Thymus (tissue), 11 donors: ENCODE results near the gene TM9SF1. TPM values are rescaled to one million over a fixed set of nuclear protein-coding genes. Genes with fewer than 3 reads are reported as not detected.

ENCODE experiments used
- DNase-seq, 9 donors: peaks; one replicate each; pipeline ENCODE4 v3.0.0-alpha.2; 2013; ENCODE audit warnings: low spot score in 9 of 9, low read depth in 6 of 9, missing footprints in 1 of 9
- H3K27ac ChIP-seq, 2 donors: one replicate each; pipeline ENCODE4 v1.5.1; 2013; ENCODE audit warnings: control low read depth in 1 of 2, low read depth in 1 of 2, low read length in 1 of 2, mild to moderate bottlenecking in 1 of 2, moderate library complexity in 1 of 2
- H3K27me3 ChIP-seq, 2 donors: one replicate each; pipeline ENCODE4 v1.5.1; 2013; ENCODE audit warnings: low read length in 1 of 2; ENCODE audit not compliant: control insufficient read depth in 2 of 2, insufficient read depth in 1 of 2
- H3K36me3 ChIP-seq, 2 donors: one replicate each; pipeline ENCODE4 v1.5.1; 2013; ENCODE audit warnings: low read length in 1 of 2, mild to moderate bottlenecking in 1 of 2, moderate library complexity in 1 of 2; ENCODE audit not compliant: control insufficient read depth in 2 of 2, insufficient read depth in 2 of 2
- H3K4me1 ChIP-seq, 2 donors: one replicate each; pipeline ENCODE4 v1.5.1; 2013; ENCODE audit warnings: low read length in 2 of 2; ENCODE audit not compliant: control insufficient read depth in 2 of 2, insufficient read depth in 2 of 2
- H3K4me3 ChIP-seq, 2 donors: one replicate each; pipeline ENCODE4 v1.5.1; 2013; ENCODE audit warnings: low read length in 2 of 2, control low read depth in 1 of 2, mild to moderate bottlenecking in 1 of 2
- H3K9me3 ChIP-seq, 2 donors: one replicate each; pipeline ENCODE4 v1.5.1; 2013; ENCODE audit warnings: low read length in 1 of 2, mild to moderate bottlenecking in 1 of 2; ENCODE audit not compliant: control insufficient read depth in 2 of 2, insufficient read depth in 1 of 2
- WGBS: extraction: QIAGEN DNeasy Blood & Tissue Kit; methylation state at CpG from one replicate; pipeline ENCODE4 v1.1.7; 2013; 5-methylcytosine and 5-hydroxymethylcytosine counted together
- polyA plus RNA-seq: library from polyadenylated mRNA; stranded (reverse); fragments of 200-250 nt; gene quantifications from one replicate; pipeline ENCODE4 v1.2.3, GENCODE V29; 2013
- total RNA-seq: library from RNA; stranded (reverse); fragments of 120-200 nt; gene quantifications from one replicate; pipeline ENCODE4 v1.2.4, GENCODE V29; 2013
- donor health status: healthy.

TM9SF1 gene
- total and polyA plus RNA-seq, 2 donors = 12.5 to 18.2 TPM

DNA sequence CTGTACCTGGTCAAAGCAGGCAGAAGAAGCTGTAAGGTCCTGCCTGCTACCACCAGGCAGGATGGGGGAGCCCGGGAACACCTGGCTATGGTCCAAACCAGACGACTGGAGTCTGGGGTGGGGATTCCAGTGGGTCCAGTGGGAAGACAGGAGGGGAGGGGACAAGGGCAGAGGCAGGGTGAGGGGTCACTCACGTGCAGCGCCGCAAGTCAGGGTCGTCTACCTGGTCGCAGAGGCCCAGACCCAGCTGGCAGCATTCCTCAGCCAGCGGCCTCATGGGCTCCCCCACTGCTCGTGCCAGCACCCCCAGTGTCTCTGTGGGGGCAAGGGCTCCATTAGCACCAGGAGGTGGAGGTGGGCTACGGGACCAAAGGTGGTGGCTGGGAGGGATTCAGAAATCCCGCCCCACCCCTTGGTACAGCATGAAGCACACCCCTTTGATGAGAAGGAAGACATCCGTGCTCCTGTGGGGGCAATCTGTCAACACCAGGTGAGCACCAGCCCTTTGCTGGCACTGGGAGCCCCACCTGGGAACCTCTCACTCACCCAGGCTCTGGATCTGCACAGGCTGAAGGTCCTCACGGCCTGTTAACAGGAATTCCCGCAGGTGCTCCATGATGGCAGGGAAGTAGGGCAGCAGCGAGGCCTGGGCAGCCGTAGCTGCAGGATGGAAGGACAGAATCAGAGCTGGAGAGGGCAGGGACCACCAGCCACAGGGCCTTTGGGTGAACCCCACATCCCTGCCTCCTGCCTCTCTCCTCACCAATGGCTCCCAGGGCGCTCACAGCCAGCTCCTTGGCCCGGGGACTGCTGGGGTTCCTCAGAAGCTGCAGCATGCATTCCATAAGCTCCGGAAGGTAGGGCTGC, 10.9 kb downstream of the TM9SF1 start:
- no peaks in the 10 kb centered on the region for H3K27me3 ChIP-seq
- H3K4me3 ChIP-seq = no peak overlapping the region
- H3K9me3 ChIP-seq = no peaks in the 10 kb centered on the region
- DNase-seq = no peak
- 97% methylated on average over 19 of the region's 19 CpGs for WGBS
- peaks cover 66 to 67% of the 10 kb centered on the region in 2 donors for H3K36me3 ChIP-seq
- peaks cover 10 to 22% of the 10 kb centered on the region in 2 donors for H3K4me1 ChIP-seq
- no peak overlapping the region for H3K27ac ChIP-seq

DNA sequence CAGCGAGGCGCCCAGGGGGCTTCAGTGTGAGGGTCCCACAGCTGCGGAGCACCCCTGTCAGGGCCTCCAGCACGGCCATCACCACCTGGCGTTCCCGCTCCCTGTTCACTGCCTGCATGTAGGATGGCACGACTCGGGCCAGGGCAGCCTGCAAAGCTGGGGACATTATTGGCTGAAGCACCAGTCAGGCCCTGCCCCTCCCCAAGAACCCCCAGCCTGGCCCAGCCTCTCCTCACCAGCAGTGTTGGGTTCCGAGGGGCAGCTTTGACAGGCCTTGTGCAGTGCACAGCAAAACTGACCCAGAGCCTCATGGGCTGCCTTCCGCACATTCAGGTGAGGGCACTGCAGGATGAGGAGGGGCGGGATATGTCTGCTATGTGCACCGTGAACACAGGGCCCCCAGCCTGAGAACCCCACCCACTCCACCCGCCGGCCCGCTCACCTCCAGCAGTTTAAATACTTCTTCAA, 12.2 kb downstream of the TM9SF1 start:
- WGBS = 97% methylated on average over 15 of the region's 15 CpGs
- no peak for DNase-seq
- Histone ChIP-seq H3K36me3 (peaks cover 79 to 80% of the 10 kb centered on the region in 2 donors), H3K9me3 (no peaks in the 10 kb centered on the region), H3K27me3 (no peaks in the 10 kb centered on the region), H3K27ac (no peak overlapping the region), H3K4me3 (no peak overlapping the region), H3K4me1 (peaks cover 6 to 11% of the 10 kb centered on the region in 2 donors)

DNA sequence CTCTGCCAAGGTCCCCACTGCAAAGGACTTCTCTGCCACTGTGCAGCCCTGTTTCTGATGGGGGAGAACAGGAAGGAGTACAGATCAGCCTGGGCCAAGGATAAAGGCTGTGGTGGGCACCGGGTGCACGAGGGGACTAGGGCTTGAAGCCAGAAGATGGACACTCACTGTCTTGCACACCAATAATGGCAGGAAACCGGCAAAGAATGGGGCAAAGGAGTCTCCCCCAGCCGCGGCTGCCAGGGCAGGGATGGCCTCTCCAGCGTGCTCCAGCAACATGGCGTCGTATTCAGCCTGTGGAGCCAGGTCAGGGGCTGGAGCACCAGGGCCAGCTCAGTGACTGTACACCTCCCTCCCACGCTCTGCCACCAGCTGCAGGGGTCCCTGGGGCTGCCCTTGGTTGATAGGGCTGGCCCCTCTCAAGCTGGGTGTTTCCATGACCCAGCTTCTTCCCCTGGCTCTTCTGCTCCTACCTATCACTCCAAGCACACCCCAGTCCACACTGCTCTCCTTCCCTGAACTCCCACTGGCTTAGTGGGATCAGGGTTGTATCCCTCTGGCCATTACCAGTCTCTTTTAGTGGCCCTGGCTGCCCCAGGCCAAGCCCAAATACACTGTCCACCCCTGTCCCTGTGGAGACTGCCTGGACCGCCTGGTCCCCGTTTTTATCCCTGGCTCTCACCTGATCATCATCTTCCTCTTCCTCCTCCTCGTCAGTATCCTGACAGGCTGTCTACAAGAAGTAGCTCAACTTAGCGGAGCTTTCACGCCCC, 12.9 kb downstream of the TM9SF1 start:
- H3K36me3 ChIP-seq = peaks cover 86 to 87% of the 10 kb centered on the region in 2 donors

DNA sequence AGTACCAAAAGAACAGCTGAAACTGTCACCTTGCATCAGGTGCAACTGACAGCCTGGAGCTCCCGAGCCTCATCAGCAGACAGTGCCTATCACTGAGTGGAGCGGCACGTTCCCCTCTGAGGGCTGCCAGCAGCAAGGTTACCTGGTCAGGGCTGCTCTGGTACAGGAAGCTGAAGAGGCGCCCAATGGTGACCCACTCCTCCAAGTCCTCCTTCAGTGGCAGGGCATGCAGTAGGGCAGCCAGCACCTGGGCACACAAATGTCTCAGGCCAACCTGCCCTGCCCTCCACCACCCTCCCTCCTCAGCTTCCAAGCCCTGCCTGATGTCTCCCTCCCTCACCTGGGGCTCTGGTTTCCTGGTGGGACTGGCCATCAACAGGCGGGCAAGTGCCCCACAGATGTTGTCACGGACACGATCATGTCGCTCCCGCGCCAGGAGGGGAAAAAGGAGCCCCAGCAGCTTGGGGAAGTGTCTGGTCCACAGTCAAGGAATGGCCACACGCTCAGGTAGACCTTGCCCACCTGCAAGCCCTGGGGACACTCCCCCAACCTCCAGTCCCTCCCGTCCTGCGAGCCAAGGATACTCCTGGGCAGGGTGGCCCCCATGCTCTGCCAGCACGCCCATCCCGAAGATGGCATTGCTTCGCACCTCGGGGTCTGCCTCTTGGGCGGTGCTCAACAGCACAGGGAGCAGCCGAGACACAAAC, 13.7 kb downstream of the TM9SF1 start:
- no peak for DNase-seq
- WGBS = 97% methylated on average over 19 of the region's 19 CpGs
- Histone ChIP-seq H3K27me3 (no peaks in the 10 kb centered on the region), H3K4me1 (no peaks in the 10 kb centered on the region), H3K27ac (no peak overlapping the region), H3K36me3 (peaks cover 89 to 95% of the 10 kb centered on the region in 2 donors), H3K4me3 (no peak overlapping the region), H3K9me3 (no peaks in the 10 kb centered on the region)

More for the DNA sequence above, 12.9 kb downstream of the TM9SF1 start:
- Histone ChIP-seq H3K27me3 (no peaks in the 10 kb centered on the region), H3K4me3 (no peak overlapping the region), H3K27ac (no peak overlapping the region), H3K9me3 (no peaks in the 10 kb centered on the region), H3K4me1 (peaks cover under 1 to 3% of the 10 kb centered on the region in 2 donors)
- no peak for DNase-seq
- 96% methylated on average over 14 of the region's 14 CpGs for WGBS

DNA sequence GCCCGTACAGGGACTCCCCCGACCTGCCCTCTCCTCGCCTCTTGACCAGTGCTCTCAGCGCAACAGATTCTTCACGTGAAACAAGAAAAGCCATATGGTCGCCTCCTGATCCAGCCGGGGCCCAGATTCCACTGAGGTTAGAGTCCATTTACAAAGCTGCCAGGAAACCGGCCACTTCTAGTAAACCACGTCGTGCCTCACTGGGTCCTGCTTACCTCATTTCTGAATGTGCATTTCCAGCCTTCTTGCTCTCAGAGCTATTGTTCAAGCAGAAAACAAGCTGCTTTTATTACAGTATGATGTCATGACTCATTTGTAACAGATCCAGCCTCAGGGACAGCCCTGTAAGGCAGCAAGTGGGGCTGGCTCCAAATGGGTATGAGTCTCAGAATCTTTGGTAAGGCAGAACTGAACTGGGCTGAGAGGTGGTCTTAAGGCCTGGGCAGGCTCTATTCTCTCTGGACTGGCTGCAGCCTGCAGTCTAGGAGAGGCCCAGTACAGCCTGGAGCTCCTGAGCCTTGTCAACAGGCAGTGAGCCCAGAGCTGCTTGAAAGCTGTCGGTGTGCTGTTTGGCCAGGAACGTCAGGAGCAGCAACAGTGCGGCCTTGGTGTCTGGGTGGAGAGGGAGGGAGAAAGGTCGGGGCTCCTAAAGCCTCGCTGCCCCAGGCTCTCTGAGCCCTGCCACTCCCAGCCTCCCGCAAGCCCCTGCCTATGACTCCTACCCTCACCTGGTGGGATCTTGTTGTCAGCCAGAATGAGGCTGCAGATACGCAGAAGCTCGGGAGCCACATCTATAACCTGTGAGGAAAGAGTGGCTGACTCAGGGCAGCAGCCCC, 15.1 kb downstream of the TM9SF1 start:
- no peak overlapping the region for H3K4me3 ChIP-seq
- no peak for DNase-seq
- H3K36me3 ChIP-seq = peaks cover 84 to 93% of the 10 kb centered on the region in 2 donors
- no peaks in the 10 kb centered on the region for H3K9me3 ChIP-seq
- 97% methylated on average over 18 of the region's 18 CpGs for WGBS
- H3K27me3 ChIP-seq = no peaks in the 10 kb centered on the region
- no peak overlapping the region for H3K27ac ChIP-seq
- peaks cover 0 to under 1% of the 10 kb centered on the region in 2 donors for H3K4me1 ChIP-seq

DNA sequence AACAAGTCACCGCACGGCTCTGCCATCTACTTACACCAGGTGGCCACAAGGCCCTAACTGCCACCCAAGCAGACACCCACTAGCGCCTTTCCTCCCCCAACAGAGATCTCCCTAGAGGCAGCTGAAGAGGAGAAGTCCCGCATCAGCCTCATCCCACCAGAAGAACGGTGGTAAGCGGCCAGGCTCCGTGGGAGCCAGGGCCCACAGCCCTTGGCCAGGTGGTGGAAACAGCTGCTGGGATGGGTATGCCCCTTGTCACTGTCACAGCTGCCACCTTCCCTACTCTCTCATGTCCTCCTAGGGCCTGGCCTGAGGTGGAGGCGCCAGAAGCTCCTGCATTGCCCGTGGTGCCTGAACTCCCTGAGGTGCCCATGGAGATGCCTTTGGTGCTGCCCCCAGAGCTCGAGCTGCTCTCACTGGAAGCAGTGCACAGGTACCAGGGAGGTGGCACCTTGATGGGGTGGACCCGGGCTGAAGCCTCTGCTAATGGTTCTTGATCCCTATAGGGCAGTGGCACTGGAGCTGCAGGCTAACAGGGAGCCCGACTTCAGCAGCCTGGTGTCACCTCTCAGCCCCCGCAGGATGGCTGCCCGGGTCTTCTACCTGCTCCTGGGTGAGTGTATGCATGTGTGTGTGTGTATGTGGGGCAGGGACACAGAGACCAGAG, 15.8 kb downstream of the TM9SF1 start:
- Histone ChIP-seq H3K9me3 (no peaks in the 10 kb centered on the region), H3K4me1 (peaks cover 0 to 7% of the 10 kb centered on the region in 2 donors), H3K36me3 (peaks cover 88 to 90% of the 10 kb centered on the region in 2 donors), H3K27me3 (no peaks in the 10 kb centered on the region), H3K4me3 (no peak overlapping the region), H3K27ac (no peak overlapping the region)
- WGBS = 93% methylated on average over 14 of the region's 14 CpGs
- no peak for DNase-seq

DNA sequence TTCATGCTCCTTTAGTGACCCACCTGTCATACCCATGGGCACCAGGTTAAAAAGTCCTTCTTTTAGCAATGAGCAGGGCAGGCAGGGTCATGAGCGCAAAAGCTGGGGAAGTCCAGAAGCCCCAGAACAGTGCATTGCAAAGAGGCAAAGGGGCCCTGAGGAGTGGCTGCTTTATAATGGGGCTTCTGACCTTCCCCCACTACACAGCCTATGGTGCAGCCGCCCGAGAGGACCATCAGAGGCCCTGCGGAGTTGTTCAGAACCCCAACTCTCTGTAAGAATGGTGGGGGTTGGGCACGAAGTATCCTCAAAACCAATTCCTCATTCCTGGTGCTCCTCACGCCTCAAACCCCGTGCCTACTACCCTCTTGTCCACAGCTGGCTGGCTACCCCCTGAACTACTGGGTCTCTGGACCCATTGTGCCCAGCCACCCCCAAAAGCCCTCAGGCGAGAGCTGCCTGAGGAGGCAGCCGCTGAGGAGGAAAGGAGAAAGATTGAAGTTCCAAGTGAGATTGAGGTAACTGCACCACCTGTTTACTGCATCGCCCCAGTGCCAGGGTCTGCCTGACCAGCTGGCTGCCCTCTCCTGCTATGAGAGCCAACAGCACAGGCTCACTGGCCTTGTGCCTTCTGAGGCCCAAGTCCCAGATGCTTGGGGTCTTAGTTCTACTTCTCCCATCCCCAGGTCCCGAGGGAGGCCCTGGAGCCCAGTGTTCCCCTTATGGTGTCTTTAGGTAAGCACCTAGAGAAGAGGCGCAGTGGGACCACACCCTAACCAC, 16.7 kb downstream of the TM9SF1 start:
- WGBS = 98% methylated on average over 12 of the region's 12 CpGs
- no peak for DNase-seq
- H3K4me3 ChIP-seq = no peak overlapping the region
- peaks cover 80 to 91% of the 10 kb centered on the region in 2 donors for H3K36me3 ChIP-seq
- peaks cover 0 to 15% of the 10 kb centered on the region in 2 donors for H3K4me1 ChIP-seq
- no peaks in the 10 kb centered on the region for H3K9me3 ChIP-seq
- no peak overlapping the region for H3K27ac ChIP-seq
- H3K27me3 ChIP-seq = no peaks in the 10 kb centered on the region
